ENCODE data around the gene NUDT14.

GRCh38 chr14:105223770-105224544 lies 42.8 kb upstream of the NUDT14 start:
- TF ChIP-seq TAF1 (IDR thresholded peaks at IDR 0.05; ENCODE audit: borderline replicate concordance, insufficient read depth, low read length) (no peak), REST (IDR thresholded peaks at IDR 0.05; ENCODE audit: insufficient read depth in 1 of 2, low read depth in 2 of 2, low read length in 2 of 2) (no peak)

Data from PFSK-1 (cell line).